WI38 (cell line): Measurements from ENCODE around the gene DNAJC21.

Experiments used
- H3K4me3 ChIP-seq: 2 replicates; pipeline ENCODE4 v1.5.1; 2011; ENCODE audit warnings: low read depth, mild to moderate bottlenecking, control low read depth, low read length
- CTCF ChIP-seq: IDR thresholded peaks from 2 replicates; pipeline ENCODE4 v1.5.1; 2012; ENCODE audit warnings: low read depth, mild to moderate bottlenecking, control low read depth, low read length

DNAJC21 gene

GRCh38 chr5:34923694-34924461 is 5.5 kb upstream of the DNAJC21 start:
- no peak for TF ChIP-seq CTCF
- H3K4me3 ChIP-seq = no peak overlapping the region

- no peak overlapping the region for H3K4me3 ChIP-seq
- no peak for TF ChIP-seq CTCF
Observed at GRCh38 chr5:34924462-34924765, 4.9 kb upstream of the DNAJC21 start.

DNA sequence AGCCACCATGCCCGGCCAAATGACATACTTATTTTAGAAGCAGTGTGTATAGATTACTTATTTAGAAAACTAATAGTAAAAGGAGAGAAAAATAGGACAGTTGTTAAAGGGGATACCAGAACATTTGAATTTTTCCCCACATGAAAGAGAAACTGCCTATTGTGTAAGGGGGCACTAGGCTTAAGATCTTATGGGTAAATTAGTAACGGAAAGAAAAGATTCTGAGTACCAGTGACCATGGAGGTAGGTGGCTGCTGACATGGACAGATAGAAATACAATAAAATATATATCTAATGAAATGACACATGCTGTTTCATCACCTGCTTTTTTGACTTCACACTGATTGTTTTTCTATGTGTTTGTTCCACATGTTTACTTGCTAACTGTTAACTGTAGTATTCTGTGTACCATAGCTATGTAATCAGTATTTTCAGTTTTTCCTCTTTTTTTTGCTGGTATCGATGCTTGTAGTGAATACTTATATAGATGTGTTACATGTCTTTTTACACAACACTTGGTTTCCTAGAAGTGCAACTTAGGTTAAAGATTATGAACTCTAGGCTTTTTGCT is 3.0 kb upstream of the DNAJC21 start:
- no peak for TF ChIP-seq CTCF
- no peak overlapping the region for H3K4me3 ChIP-seq

- TF ChIP-seq CTCF = no peak
- no peak overlapping the region for H3K4me3 ChIP-seq
Observed at GRCh38 chr5:34927785-34928184, 1.6 kb upstream of the DNAJC21 start.

DNA sequence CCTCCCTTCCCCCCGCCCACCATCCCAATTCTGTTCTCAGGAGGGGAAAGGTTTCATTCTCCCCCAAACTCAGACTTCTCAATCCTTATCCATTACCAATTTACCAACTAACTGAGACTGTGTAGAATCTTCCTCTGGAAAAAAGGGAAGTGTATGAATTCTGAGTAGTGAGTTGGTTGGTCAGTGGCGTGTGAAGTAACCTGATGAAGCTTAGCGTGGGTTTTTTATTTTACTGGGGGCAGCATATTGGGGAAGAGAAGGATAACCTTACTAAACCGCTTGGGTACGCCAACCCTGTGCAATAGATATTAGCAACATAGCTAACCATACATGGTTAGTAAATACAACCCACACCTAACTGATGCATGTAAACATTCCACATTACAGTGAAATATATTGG is 1.1 kb upstream of the DNAJC21 start:
- no peak for TF ChIP-seq CTCF
- H3K4me3 ChIP-seq = no peak overlapping the region

DNA sequence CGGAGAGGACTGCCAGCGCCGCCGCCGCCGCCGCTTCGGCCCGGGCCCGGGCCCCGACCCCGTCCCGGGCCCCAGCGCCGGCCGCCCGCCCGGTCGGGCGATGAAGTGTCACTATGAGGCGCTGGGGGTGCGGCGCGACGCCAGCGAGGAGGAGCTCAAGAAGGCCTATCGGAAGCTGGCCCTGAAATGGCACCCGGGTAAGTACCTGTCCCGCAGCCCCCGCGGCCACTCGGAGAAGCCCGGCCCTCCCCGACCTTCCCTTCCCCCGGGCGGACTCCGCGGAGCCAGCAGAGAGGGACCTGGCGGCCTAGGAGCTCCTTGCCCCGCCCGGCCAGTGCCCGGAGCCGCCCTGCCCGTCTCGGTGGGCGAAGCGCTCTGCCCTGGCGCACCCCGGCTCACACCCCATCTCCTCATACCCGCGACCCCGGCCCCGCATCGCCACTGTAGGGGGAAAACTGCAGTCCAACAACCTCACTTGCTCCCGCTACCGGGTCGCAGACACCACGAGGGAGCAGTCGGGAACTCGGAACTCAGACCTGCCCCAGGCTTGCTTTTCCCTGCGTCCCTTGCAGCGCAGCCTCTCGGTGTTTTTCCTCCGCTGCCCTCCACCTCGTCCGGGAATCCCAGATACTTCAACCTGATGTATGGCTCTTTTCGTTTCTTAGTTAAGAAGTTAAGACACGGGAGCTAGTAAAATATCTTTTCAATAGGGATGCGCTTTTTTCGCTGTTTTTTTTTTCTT is 532 bp downstream of the DNAJC21 start:
- no peak for TF ChIP-seq CTCF
- peak overlapping the region; percentile 87 for H3K4me3 ChIP-seq

DNA sequence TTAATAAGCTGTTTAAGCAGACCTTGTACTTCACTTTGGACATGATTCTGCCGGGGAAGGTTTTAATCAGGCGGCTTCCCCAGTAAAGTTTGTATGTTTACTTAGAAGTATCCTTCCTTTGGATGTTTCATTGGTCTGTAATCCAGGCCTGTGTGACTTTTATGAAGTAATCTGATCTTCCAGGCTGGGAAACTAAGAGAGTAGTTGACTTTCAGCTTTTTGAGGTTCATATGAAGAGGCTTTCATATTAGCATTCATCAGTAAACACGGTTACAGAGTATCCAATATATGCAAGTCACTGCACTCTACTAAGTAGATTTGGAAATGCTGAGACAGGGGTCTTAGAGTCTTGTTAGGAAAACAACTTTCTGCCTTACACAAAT is 1.1 kb downstream of the DNAJC21 start:
- TF ChIP-seq CTCF = no peak
- H3K4me3 ChIP-seq = peak overlapping the region; percentile 87
